CD4-positive, alpha-beta T cell treated with Interleukin-17A for 4 hours (primary cell): Measurements from ENCODE around the gene EGFLAM.

Experiments
- DNase-seq: peaks from one replicate; pipeline ENCODE4 v3.0.0-alpha.2; 2020; ENCODE audit warnings: mixed read lengths

The EGFLAM gene

GRCh38 chr5:38479315-38479904 lies 221.1 kb downstream of the EGFLAM start:
- DNase-seq = no peak

GRCh38 chr5:38483805-38484398 lies 225.5 kb downstream of the EGFLAM start:
- no peak for DNase-seq

GRCh38 chr5:38494175-38494574 lies 235.8 kb downstream of the EGFLAM start:
- no peak for DNase-seq

GRCh38 chr5:38494763-38495162 lies 236.4 kb downstream of the EGFLAM start:
- no peak for DNase-seq

- no peak for DNase-seq
Measured at GRCh38 chr5:38497946-38498345, 239.6 kb downstream of the EGFLAM start.

GRCh38 chr5:38500573-38501260 lies 242.4 kb downstream of the EGFLAM start:
- DNase-seq = no peak

- DNase-seq = no peak
Measured at GRCh38 chr5:38506302-38506701, 247.9 kb downstream of the EGFLAM start.

GRCh38 chr5:38509185-38509584 lies 250.8 kb downstream of the EGFLAM start:
- no peak for DNase-seq
